Neural progenitor cell (in vitro differentiated cells): ENCODE measurements around the gene TXNDC11.

ENCODE experiments used
- CTCF ChIP-seq: fragments of 200-600 bp; sonication (generic); IDR thresholded peaks from 2 replicates; pipeline ENCODE4 v1.5.1; 2017; ENCODE audit warnings: antibody characterized with exemption, mild to moderate bottlenecking
- EZH2 ChIP-seq: fragments of 200-600 bp; sonication (generic); IDR thresholded peaks from 2 replicates; pipeline ENCODE4 v1.6.1; 2017; ENCODE audit warnings: antibody characterized with exemption, mild to moderate bottlenecking, moderate library complexity
- EZH2phosphoT487 ChIP-seq: fragments of 200-600 bp; sonication (generic); IDR thresholded peaks from 2 replicates; pipeline ENCODE4 v1.6.1; 2017; ENCODE audit warnings: antibody characterized with exemption

- no peak for TF ChIP-seq CTCF
- no peak for TF ChIP-seq EZH2
- no peak for TF ChIP-seq EZH2phosphoT487
Measured at GRCh38 chr16:11677451-11677951, 65.2 kb downstream of the TXNDC11 start.
